ENCODE data around the gene OXSM. TPM values are rescaled to one million over a fixed set of nuclear protein-coding genes. Genes with fewer than 3 reads are reported as not detected.

Gene OXSM
- polyA plus RNA-seq, 3 donors, result 2.9 to 8.2 (median 4.5) TPM

GRCh38 chr3:25818335-25818734 is 28.4 kb downstream of the OXSM start:
- Mint-ChIP-seq H3K27ac (no peak overlapping the region), H3K4me3 (no peak overlapping the region), H3K36me3 (no peaks in the 10 kb centered on the region), H3K9me3 (peaks cover 0 to 2% (median 0%) of the 10 kb centered on the region in 7 donors), H3K4me1 (no peaks in the 10 kb centered on the region), H3K27me3 (ENCODE audit: low read depth in 3 of 3) (peaks cover 0 to 3% (median 0%) of the 10 kb centered on the region in 3 donors)
- TF ChIP-seq CTCF (IDR thresholded peaks at IDR 0.05), result no peak
- no peak overlapping the region for H3K27ac ChIP-seq (ENCODE audit: low read depth in 1 of 2, low read length in 2 of 2)
- no peaks in the 10 kb centered on the region for H3K79me2 ChIP-seq (ENCODE audit: insufficient read depth, low read length)
- no peaks in the 10 kb centered on the region for H4K20me1 ChIP-seq (ENCODE audit: insufficient read depth, low read length)
- no peak overlapping the region for H3K4me2 ChIP-seq (replicated peaks; ENCODE audit: extremely low read depth, low read length, poor library complexity, severe bottlenecking)
- H3K27me3 ChIP-seq (ENCODE audit: control insufficient read depth in 2 of 2, insufficient read depth in 2 of 2, low read length in 2 of 2), result no peaks in the 10 kb centered on the region
- H3K4me1 ChIP-seq (ENCODE audit: control insufficient read depth in 1 of 2, insufficient read depth in 2 of 2, low read length in 2 of 2), result no peaks in the 10 kb centered on the region
- no peak overlapping the region for H2AFZ ChIP-seq (ENCODE audit: insufficient read depth, low read depth, low read length, poor library complexity, severe bottlenecking)
- intact Hi-C loops (cut with micrococcal nuclease), result no loop called here
- no peak overlapping the region for H3K9ac ChIP-seq (ENCODE audit: insufficient read depth, low read length, poor library complexity, severe bottlenecking)
- DNase-seq, result no peak
- H3K4me3 ChIP-seq (replicated peaks in 1 of 3; ENCODE audit: low read depth in 2 of 3, low read length in 3 of 3), result no peak overlapping the region
- 95% methylated on average over 2 of the region's 4 CpGs for WGBS (ENCODE audit: insufficient coverage)
- H3K9me3 ChIP-seq (replicated peaks in 1 of 2; ENCODE audit: control insufficient read depth in 1 of 2, insufficient read depth in 1 of 2, low read length in 2 of 2), result no peaks in the 10 kb centered on the region
- H3K36me3 ChIP-seq (replicated peaks in 1 of 2; ENCODE audit: control insufficient read depth in 1 of 2, insufficient read depth in 2 of 2, low read length in 2 of 2), result no peaks in the 10 kb centered on the region

DNA sequence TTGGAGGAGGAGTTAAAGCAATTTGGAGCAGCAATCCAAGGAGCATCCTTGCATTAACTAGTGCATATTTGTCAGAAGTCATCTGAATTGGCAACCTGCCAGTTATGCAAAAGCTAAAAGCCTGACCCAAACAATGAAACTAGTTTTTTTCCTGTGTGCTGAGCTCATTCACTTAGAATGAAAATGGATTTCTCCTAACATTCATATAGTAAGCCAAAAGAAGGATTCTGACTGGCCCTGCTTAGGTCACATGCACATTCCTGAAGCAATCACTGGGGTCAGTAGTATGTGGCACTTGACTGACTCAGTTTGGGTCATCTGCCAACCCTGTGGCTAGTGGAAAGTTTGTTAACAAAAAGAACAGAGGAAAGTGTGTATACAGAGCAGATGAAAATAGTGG is 30.5 kb downstream of the OXSM start:
- peaks cover 0 to 3% (median 0%) of the 10 kb centered on the region in 3 donors for H3K27me3 Mint-ChIP-seq (ENCODE audit: low read depth in 3 of 3)
- Histone ChIP-seq H3K36me3 (replicated peaks in 1 of 2; ENCODE audit: control insufficient read depth in 1 of 2, insufficient read depth in 2 of 2, low read length in 2 of 2) (no peaks in the 10 kb centered on the region), H3K27ac (ENCODE audit: low read depth in 1 of 2, low read length in 2 of 2) (no peak overlapping the region), H3K9me3 (replicated peaks in 1 of 2; ENCODE audit: control insufficient read depth in 1 of 2, insufficient read depth in 1 of 2, low read length in 2 of 2) (no peaks in the 10 kb centered on the region), H3K27me3 (ENCODE audit: control insufficient read depth in 2 of 2, insufficient read depth in 2 of 2, low read length in 2 of 2) (no peaks in the 10 kb centered on the region), H2AFZ (ENCODE audit: insufficient read depth, low read depth, low read length, poor library complexity, severe bottlenecking) (no peak overlapping the region), H3K9ac (ENCODE audit: insufficient read depth, low read length, poor library complexity, severe bottlenecking) (no peak overlapping the region), H3K4me2 (replicated peaks; ENCODE audit: extremely low read depth, low read length, poor library complexity, severe bottlenecking) (no peak overlapping the region), H3K4me1 (ENCODE audit: control insufficient read depth in 1 of 2, insufficient read depth in 2 of 2, low read length in 2 of 2) (no peaks in the 10 kb centered on the region), H3K79me2 (ENCODE audit: insufficient read depth, low read length) (no peaks in the 10 kb centered on the region), H3K4me3 (replicated peaks in 1 of 3; ENCODE audit: low read depth in 2 of 3, low read length in 3 of 3) (no peak overlapping the region), H4K20me1 (ENCODE audit: insufficient read depth, low read length) (no peaks in the 10 kb centered on the region)
- H3K9me3 Mint-ChIP-seq, result no peaks in the 10 kb centered on the region
- peak in 1 of 3 donors; percentile 14 for DNase-seq
- intact Hi-C loops (cut with micrococcal nuclease), result no loop called here
- no peaks in the 10 kb centered on the region for H3K4me1 Mint-ChIP-seq
- no peak for TF ChIP-seq CTCF (IDR thresholded peaks at IDR 0.05)
- no peaks in the 10 kb centered on the region for H3K36me3 Mint-ChIP-seq
- H3K4me3 Mint-ChIP-seq, result no peak overlapping the region
- no peak overlapping the region for H3K27ac Mint-ChIP-seq

All from CD14-positive monocyte (primary cell).